GM12864 (cell line): ENCODE data around the gene KSR1.

Experiments used
- DNase-seq: peaks from one replicate; pipeline ENCODE4 v3.0.0-alpha.2; 2011; ENCODE audit warnings: low read depth
- H3K4me3 ChIP-seq: 2 replicates; pipeline ENCODE4 v1.5.1; 2011; ENCODE audit warnings: mild to moderate bottlenecking, low read depth, low read length, control low read depth
- CTCF ChIP-seq: IDR thresholded peaks from 2 replicates; pipeline ENCODE4 v1.5.1; 2011; ENCODE audit warnings: low read depth, mild to moderate bottlenecking, moderate library complexity, low read length, control low read depth, inconsistent platforms; ENCODE audit errors: missing control alignments

Gene KSR1

GRCh38 chr17:27674335-27674734 lies 218.1 kb downstream of the KSR1 start:
- no peak for DNase-seq
- no peak overlapping the region for H3K4me3 ChIP-seq
- TF ChIP-seq CTCF = no peak
